Activated CD8-positive, alpha-beta memory T cell treated with anti-CD3 and anti-CD28 coated beads, Interleukin-2, amount 50 U/mL, for 48 hours (primary cell): ENCODE data around the gene RFFL.
"Not testable (repeated sequence)": the region's sequence is repeated elsewhere in the genome, so short reads cannot be mapped to it uniquely, and the experiment has no call there.

ENCODE experiments used
- DNase-seq: peaks from one replicate; pipeline ENCODE4 v3.0.0-alpha.2; 2020

The RFFL gene, protein sequence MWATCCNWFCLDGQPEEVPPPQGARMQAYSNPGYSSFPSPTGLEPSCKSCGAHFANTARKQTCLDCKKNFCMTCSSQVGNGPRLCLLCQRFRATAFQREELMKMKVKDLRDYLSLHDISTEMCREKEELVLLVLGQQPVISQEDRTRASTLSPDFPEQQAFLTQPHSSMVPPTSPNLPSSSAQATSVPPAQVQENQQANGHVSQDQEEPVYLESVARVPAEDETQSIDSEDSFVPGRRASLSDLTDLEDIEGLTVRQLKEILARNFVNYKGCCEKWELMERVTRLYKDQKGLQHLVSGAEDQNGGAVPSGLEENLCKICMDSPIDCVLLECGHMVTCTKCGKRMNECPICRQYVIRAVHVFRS

DNA sequence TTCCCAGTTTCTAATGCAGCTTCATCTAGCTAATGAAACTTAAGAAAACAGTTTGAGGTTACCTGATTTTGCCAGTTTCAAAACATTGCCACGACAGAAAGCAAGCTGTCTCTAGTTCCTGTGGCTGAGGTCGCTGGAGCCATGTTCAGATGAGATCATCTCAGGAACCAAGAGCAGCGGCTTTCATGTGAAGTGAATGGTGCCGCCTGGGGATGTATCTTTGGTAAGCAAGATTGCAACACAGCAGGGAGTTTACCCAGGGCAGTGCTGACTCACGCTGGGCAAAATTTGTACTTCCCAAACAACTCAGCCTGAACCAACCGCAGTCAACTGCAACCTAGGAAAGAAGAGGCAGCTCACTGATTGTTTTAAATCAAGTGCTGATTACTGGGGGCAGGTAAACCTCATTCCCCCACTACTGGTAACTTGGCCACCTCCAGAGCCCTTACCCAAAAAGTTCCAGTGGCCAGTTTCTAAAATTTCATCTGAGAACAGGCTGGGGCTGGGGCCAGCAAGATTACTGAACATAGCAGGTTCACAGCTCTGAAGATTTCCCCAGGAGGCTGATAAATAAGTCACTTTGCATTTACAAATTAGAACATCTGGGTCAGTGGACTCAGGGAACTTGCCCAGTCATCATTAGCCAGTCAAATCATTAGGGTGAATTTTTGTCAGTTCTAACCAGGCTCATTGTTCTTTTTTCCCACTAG is at the start of gene RFFL:
Gene RFFL, minus strand, starts transcription at position 194 of the 710 bp plus-strand sequence. CDS start 37,154 bp downstream, outside the sequence.
- peak; percentile 85 for DNase-seq

DNA sequence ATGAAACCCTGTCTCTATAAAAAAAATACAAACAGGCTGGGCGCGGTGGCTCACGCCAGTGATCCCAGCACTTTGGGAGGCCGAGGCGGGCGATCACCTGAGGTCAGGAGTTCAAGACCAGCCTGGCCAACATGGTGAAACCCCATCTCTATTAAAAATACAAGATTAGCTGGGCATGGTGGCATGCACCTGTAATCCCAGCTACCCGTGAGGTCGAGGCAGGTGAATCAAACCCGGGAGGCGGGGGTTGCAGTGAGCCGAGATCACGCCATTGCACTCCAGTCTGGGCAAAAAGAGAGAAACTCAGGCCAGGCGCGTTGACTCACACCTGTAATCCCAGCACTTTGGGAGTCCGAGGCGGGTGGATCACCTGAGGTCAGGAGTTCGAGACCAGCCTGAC is 47.3 kb upstream of the RFFL start:
- not testable (repeated sequence) for DNase-seq

DNA sequence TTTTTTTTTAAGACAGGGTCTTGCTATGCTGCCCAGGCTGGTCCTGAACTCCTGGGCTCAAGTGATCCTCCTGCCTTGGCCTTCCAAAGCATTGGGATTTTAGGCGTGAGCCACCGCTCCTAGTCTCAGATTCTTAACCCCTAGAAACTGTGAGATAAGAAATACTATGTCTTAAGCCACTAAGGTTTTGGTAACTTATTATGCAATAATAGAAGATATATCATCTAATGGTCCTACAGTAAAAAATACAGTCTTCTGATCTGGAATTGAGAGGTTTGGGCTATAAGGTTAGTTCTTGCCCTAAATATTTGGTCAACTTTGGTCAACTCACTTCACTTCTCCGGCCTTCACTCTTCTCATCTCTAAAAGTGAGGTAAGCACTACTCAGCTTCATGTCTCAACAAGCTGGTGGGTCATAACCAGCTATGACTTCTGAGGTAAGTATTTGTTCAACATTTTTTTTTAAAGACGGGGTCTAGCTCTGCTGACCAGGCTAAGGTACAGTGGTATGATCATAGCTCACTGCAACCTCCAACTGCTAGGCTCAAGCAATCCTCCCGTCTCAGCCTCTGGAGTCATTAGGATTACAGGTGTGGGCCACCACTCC is 41.4 kb upstream of the RFFL start:
- DNase-seq = no peak

DNA sequence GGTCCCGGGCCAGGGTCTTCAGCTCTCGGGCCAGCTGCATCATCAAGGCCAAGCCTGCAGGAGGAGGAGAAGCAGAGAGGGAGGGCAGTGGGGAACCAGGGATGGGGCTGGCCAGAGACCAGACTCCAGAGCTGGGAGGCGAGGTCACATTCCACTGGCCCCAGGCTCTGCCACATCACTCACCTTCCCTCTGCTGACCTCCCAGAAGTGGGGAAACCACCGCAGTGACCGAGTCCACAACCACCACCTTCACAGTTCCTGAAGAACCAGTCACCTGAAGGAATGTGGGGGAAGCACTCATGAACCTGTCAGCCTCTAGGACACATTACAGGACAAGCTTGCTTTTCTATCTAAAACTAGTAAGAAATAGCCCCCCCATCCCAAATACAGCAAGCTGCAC is 39.8 kb upstream of the RFFL start:
- no peak for DNase-seq

DNA sequence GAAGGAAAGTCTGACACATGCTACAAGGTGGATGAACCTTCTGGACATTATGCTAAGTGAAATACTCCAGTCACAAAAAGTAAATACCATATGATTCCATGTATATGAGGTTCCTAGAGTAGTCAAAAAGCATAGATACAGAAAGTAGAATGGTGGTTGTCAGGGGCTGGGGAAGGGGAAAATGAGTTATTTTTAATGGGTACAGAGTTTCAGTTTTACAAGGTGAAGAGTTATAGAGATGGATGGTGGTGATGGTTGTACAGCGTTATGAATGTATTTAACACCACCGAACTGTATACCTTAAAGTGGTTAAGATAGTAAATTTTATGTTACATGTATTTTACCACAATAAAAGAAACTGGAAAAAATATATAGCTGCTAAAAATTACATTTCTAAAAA is 38.2 kb upstream of the RFFL start:
- no peak for DNase-seq

DNA sequence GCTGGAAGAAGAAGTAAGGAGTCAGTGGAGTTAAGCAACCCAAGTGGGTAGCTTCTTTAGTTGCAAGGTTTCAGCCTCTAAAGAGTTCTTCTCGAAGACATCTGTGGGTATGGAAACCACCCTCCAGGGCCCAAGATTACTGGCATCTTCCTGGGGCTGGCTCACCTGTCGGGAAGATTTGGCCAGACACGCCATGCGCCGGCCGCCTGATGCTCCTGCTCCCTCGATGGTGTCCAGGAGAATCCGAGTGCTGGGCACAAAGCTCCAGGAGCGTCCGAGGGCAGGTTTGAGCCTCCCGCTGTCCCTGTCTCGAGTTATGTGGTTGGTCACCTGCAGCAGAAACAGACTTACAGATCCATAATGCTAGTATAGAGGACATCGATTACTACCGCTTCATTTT is 37.5 kb upstream of the RFFL start:
- no peak for DNase-seq

DNA sequence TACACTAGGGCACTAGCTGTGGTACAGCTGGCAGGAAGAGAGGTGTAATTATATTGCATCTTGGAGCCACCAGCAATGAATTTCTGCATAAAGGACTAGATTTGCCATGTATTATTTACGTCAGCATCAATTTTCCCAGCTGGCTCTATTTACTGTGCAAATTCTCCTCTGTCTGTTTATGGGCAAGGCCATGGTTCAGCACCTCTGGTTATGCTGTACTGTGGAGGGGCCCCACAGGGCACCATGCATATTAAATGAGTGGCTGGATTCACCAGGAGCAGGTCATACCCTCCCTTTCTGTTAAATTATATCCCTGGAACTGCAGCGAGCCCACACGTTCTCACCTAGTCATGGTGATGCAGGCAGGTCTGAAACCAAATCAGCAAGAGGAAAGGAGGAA is 36.4 kb upstream of the RFFL start:
- no peak for DNase-seq

DNA sequence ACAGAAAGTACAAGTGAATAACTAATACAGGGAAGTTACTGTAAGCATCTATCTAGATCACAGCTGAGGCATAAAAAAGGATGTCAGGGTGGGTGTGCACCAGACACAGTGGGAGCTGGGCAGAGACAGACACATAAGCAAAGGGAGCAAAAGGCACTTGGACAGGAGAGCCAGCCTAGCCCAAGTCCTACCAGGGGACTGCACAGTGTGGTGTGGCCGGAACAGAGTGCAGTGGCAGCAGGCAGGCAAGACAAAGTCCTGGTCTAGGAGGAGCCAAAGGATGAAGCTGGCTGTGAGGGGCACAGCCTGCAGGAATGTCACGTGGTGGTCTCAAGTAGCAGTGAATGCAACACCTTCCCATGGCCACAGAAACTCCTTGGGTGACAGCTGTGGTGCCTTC is 34.3 kb upstream of the RFFL start:
- no peak for DNase-seq

DNA sequence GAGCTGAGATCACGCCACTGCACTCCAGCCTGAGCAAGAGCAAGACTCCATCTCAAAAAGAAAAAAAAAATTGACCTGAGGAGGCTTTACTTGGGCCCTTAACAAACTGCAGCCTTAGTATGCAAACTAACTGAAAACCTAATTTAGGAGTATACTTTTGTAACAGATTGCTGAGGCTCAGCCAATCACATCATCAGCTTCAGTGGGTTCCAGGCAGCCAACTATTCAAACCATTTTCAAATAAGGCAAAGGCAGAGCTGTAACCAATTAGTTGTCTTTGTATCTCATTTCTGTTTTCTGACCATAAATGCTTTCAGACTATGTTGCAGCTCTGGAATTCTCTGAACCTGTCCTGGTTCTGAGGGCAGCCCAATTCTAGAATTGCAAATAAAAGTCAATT is 32.2 kb upstream of the RFFL start:
- DNase-seq = no peak

DNA sequence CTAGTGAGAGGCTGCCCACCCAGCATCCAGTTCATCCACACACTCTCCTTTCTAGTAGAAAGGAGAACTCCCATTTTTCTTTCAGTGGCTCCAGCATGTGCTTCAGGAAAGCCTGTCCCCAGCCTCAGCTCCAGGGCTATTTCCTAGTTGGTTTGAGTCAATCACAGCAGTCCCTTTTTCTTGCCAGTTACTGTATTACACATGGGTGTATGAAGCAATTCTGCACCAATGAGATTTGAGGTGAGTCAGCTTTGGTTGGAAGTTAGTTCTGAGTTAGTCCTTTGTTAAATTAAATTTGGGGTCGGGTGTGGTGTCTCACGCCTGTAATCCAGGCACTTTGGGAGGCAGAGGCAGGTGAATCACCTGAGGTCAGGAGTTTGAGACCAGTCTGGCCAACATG is 31.4 kb upstream of the RFFL start:
- no peak for DNase-seq

DNA sequence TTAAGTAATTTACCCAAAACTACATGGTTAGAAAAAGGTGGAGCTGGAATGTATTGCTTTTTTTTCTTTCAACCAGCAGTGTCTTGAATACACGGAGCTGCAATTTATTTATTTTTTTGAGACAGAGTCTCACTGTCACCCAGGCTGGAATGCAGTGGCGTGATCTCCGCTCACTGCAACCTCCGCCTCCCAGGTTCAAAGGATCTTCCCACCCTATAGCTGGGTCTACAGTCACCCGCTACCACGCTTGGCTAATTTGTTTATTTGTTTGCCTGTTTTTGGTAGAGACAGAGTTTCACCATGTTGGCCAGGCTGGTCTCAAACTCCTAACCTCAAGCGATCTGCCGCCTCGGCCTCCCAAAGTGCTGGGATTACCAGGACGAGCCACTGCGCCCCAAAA is 27.2 kb upstream of the RFFL start:
- DNase-seq = not testable (repeated sequence)

DNA sequence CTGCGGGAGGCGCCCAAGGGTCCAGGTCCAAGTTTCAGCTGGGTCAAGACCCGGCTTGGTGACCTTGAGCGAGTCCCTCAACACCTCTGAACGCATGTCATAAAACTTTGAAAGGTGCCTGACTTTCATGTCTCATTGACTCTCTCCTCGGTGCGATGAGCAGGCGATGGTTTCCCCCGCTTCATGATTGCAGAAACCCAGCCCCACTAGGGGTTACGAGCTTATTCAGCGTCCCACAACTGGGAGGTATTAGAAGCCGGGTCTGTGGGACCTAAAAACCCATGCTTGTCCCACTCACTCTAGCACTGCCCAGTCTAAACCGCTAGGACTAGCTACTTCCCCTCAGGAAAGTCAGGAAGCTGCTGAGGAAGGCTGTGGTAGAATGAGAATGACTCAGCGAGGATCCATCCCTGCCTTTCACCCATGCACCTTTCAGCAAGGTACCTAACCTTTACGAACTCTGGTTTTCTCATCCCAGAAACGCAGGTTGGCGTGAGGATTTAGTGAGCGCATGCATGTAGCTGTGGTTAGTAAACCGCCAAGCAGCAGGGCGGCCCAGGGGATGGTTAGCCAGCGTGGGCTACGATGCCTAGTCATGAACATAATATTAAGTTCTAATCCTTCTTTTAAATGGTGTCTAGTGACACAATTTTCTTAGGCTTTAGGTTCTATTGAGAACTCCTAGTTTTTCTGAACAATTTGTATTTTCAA is 26.2 kb upstream of the RFFL start:
- peak; percentile 69 for DNase-seq

DNA sequence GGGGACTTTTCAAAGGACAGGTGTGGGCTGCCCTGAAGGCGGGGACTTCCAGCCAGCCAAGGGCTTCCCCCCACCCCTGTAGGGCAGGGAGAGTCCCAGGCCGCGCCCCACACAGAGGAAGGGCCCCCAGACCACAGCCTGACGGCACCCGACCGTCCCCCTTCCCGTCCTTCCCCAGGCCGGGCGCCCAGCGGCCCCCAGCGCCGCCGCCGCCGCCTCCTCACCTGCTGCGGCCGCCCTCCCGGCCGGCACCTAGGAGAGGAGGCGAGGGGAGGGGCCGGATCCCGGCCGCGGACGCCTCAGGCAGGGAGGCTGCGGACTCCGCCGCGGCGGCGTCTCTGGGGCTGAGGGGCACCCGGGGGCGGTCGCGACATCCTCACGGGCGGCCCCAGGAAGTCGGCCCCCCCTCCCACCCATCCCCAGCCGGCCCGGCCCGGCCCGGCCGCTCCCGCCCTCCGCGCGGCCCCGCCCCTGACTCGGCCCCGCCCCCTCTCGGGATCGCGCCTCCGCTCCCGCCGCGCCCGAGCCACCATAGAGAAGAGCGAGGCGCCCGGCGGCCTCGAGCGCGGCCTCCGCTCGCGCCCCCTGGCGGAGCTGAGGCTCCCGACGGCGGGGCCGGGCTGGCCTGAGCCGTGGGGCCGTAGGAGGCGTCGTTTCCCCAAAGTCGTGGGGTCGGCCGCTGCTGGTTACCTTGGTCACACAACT is 25.5 kb upstream of the RFFL start:
- peak; percentile 97 for DNase-seq

DNA sequence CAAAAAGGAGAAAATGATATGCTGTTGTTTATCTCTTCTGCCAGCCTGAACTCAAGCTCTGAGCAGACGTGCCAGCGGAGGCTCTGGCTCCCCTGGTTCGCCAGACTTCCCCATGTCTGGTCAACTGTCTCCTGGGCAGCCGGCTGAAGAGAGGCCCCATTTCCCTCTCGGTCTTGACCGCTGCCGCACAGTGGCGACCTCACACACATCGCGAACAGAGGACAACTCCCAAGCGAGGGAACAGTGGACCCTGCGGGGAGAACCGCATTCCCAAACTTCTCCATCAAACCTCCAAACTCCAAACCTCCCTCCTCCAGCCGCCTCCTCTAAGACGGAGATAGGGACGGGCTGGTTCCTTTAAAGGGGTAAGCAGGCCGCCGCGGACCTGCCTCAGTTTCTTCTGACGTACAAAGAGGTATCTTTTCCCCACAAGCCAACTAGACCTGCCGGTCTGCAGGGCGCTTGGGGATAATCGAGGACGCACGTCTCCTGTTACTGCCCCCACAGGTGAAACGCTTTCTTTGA is 24.9 kb upstream of the RFFL start:
- DNase-seq = no peak

DNA sequence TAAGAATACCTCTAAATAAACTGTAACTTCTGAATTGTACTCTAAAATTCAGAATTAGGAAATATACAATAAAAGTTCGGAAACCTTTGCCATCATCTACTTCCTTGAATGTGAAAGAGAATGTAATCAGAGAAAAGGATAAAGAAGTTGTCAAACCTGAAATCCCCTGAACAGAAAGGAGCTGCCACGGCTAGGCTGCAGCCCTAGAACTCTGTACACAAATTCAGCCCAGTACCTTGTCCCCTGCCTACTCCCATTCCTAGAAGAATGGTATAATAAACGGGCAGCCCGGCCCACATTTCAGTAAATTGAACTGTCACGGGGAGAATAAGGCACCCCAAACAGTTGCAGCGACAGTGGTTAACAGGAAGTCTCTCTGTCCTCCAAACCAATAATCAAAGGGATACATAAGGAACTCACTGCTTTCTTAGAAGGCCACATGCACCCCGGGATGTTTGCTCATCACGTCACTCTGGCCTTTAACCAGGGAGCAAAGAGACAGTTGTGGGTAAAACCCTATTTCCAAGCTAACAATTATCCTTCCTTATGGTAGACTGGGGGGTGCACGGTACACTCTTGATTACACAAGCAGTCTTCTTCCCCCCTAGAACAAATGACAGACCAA is 24.3 kb upstream of the RFFL start:
- peak; percentile 56 for DNase-seq

DNA sequence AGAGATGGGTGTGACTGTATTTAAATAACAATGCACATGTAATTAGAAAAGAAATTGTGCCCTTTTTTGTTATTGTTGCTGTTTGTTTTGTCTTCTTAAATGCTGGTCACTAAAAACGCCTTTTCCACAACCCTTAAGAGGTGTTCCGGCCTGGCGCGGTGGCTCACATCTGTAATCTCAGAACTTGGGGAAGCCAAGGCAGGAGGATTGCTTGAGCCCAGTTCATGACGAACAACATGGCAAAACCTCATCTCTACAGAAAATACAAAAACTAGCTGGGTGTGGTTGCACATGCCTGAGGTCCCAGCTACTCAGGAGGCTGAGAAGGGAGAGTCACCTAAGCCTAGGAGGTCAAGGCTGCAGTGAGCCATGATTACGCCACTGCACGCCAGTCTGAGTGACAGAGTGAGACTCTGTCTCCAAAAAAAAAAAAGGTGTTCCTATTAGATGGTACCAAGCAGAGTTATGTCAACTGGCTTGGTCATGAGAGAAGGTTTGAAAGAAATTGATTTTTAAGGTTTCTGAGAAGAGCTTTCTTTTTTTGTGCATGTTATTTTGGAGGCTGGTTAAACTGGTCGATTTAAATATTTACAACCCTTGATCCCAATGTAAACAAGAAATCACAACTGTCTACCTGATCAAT is 23.5 kb upstream of the RFFL start:
- DNase-seq = no peak

DNA sequence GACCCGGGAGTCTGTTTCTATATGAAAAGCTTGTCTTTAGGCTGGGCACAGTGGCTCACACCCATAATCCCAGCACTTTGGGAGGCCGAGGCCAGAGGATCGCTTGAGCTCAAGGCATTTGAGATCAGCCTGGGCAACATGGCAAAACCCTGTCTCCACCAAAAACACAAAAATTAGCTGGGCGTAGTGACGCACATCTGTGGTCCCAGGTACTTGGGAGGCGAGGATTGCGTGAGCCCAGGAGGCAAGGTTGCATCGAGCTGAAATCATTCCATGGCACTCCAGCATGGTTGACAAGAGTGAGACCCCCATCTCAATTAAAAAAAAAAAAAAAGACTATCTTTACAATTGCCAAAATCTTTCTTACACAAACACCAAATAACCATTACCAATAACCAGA is 22.7 kb upstream of the RFFL start:
- no peak for DNase-seq

DNA sequence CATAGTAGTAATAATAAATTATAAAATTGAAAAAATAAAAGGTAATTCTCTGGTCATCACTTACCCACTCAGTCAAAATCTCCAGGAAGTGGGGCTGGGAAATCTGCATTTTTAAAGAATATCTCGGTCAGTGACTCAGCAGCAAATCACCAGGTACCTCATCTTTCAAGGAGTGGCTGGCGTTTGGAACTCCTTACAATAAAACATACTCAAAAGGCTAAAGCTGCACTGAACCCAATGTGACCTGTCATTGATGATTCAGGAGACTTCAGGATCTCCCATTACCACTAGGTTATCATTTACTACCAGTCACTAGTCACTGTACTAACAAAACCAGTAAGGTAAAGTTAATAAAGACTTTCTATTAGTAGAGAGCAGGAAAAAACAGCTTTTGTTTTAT is 21.5 kb upstream of the RFFL start:
- no peak for DNase-seq

DNA sequence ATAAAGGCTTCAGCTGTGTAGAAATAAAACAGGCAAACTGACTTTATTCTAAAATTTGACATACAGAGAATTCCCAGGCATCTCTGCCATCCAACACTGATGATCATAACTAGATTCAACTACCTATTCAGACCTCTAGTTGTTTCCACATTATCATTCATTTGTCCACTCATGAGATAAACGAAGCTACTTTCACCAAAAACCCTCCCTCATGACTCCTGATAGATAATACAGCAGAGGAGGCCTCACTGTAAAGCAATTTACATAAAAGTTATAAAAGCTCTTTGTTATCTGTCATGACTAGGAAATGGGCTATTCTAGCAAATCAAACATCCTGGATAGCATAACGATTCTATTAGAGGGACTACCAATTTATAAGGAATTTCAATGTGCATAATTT is 19.6 kb upstream of the RFFL start:
- no peak for DNase-seq

DNA sequence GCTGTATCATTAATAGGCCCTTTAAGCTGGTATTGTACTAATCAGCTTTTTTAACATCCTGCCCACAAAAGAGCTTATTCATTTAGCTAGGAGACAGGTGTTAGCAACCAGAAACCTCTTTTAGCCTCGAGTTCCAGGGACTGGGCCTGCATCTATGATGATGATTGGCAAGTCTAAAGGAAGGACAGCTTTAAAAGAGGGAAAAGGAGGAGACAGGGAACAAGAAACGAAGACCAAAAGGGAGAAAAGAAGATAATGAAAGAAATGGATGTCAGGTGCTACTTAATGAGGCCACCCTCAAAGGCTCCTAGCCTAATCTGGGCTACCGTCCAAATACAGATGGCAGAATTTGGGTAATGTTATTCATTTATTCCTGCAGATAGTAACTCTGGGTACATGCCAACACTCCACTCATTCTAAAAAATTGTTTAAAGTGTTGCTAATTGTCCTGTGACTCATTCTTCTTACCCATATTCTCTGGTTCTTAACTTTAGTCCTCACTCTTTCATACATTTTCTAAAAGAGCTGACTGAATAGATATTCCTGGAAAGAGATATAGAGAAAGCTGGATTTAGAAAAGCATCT is 18.7 kb upstream of the RFFL start:
- no peak for DNase-seq

DNA sequence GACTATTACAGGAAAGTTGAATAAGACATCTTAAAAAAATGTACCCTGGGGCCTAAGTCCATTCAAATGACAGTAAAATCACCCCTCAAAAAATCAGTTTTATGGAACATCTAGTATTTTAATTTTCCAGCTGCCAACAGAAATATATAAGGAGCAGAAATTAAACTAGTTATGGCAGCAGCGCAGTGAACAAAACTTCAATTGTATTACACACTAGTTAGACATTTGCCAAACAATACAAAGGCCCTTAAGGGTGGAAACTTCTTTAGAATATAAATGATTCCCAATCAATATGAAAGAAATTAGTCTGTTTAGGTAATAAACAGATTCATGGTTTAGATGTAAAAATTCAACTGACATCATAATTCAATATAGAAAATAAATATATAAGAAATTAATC is 18.1 kb upstream of the RFFL start:
- no peak for DNase-seq
